UCSD-AML1 (cell line): Measurements from ENCODE around the gene GARIN3.

Experiments
- DNase-seq: peaks from one replicate; lab custom pipeline; 2025; ENCODE audit not compliant: unreplicated experiment; lab: John Stamatoyannopoulos, UW

The GARIN3 gene

GRCh38 chr5:157150995-157151394 is 15.1 kb downstream of the GARIN3 start:
- DNase-seq, result no peak

DNA sequence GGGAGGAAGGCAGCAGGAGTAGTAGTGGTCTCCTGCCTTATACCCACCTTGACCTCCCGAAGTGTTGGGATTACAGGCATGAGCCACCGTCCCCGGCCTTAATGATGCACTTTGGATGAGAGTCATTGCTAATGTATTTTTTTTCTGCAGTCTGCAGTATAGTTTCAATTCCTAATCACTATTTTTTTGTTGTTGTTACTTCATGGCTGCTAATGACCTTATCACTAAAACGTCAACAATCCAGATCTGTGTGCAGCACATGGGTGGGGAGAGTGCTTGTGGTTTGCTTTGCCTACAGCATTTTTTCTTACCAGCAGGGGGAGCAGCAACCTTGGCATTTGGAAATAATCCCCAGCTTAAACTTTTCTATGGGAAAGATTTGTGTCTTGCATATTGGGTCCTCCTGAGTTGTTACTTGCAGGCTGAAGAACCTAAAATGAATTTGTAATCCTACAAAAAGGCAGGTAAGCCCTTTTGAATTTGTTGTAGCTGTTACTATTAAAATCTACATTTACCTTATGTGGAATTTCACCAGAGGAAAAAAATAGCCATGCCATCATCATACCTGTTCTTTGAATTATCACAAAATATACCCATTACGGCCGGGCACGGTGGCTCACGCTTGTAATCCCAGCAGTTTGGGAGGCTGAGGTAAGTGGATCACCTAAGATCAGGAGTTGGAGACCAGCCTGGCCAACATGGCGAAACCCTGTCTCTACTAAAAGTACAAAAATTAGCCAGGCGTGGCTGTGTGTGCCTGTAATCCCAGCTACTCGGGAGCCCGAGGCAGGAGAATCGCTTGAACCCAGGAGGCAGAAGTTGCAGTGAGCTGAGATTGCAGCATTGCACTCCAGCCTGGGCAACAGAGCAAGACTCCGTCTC is 17.1 kb downstream of the GARIN3 start:
- DNase-seq, result peak; percentile 34

DNA sequence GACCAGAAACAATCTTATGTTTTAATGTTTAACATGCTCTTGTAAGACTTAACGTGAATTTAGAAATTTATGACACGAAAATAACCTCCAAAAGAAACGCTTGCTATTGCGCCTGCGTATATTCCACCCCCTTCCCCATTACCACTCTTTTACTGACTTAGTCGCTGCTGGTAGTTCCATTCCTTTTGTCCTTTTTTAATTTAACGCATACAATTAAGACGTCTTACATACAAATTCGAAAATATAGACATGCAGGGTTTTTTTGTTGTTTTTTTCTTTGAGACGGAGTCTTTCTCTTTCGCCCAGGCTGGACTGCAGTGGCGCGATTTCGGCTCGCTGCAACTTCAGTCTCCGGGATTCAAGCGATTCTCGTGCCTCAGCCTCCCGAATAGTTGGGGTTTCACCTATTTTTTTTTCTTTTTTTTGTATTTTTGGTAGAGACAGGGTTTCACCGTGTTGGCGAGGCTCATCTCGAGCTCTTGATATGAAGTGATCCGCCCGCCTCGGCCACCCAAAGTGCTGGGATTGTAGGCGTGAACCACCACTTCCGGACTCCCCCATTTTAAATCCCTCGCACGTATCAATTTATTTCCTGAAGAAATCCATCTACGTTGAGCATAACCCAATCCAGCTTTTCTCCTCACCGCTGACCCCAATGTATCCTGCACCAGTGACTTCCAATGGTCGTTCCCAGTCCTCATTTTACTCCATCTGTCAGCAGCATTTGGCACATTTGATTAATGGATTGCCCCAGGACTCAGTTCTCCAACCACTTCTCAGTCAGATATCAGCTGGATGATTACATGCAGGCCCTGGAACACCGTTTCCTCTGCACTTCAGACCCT is 22.7 kb downstream of the GARIN3 start:
- peak; percentile 33 for DNase-seq

- DNase-seq, result peak; percentile 91
Measured at GRCh38 chr5:157142317-157143126, 23.5 kb downstream of the GARIN3 start, which contains the start of gene MED7. Gene MED7 (minus strand): TSS chr5:157142865. CDS start chr5:157139431, 3,434 bp downstream.

DNA sequence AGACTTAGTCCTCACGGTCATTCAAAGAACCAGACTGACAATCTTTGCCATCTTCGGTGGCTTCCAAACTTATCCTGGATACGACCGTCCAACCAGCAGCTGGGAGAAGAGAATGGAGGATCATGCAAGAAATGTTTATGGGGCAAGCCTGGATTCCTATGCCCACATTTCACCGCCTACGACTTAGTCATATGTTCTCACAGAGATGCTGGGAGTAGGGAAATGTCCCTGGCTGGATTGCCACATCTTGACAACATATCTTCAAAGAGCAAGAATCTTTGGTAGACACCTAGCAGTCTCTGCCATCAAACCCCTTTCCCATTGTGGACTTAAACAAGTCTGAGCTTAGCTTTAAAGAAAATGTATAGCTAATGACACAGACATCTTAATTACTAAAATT is 28.4 kb downstream of the GARIN3 start:
- DNase-seq, result no peak

DNA sequence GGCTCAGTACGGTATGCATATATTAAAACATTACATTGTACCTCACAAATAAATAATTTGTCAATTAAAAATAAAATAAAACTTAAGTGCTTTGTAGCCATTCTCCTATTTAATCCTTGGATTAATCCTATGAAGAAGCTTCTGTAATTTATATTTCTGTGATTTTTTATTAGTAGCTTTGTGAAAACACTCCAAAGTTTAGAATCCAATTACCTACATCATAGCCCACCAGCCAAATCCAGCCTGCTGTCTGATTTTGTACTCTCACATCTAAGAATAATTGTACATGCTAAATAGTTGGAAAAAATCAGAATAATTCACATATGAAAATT is 33.8 kb downstream of the GARIN3 start:
- no peak for DNase-seq

- DNase-seq, result no peak
Measured at GRCh38 chr5:157130925-157131324, 35.1 kb downstream of the GARIN3 start.

GRCh38 chr5:157121709-157122108 is 44.4 kb downstream of the GARIN3 start:
- DNase-seq, result no peak

- no peak for DNase-seq
Measured at GRCh38 chr5:157120102-157120501, 46.0 kb downstream of the GARIN3 start.

DNA sequence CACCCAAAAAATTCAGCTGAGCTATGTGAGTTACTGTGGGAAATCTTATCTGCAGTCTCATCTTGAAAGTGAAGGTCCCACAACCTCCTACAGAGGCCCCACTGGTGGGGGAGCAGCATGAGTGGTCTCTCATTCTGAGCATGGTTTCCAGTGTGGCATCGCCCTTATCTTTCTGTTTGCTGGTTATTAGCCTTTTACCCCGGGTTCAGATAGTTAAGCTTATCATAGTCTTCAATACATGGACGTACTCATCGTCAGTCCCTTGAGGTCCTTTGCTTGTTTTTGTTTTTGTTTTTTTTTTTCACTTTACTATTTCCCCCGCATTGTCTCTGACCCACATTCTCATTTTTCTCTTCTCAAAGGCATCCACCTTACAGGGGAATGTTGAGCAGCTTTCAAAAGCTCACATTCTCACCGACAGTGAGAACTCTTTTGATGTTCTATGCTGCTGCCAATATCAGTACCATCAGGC is 49.5 kb downstream of the GARIN3 start:
- no peak for DNase-seq

DNA sequence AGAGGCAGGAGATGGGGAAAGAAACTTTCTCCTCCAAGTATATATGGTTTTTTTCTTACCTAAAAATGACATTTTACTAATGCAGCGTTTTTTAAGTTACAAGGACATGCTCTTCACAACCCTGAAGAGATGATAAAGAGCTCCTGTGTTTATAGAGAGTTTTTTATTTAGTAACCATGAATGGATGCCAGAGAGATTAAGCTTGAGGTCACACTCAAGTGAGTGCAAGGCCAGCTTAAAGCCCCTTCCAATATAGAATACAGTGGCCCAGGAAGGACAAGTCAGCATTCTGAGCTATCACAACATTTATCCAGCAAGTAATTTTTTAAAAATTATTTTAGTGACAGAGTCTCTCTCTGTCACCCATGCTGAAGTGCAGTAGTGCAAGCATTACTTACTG is 50.6 kb downstream of the GARIN3 start:
- no peak for DNase-seq

- no peak for DNase-seq
Measured at GRCh38 chr5:157115012-157115411, 51.1 kb downstream of the GARIN3 start.

DNA sequence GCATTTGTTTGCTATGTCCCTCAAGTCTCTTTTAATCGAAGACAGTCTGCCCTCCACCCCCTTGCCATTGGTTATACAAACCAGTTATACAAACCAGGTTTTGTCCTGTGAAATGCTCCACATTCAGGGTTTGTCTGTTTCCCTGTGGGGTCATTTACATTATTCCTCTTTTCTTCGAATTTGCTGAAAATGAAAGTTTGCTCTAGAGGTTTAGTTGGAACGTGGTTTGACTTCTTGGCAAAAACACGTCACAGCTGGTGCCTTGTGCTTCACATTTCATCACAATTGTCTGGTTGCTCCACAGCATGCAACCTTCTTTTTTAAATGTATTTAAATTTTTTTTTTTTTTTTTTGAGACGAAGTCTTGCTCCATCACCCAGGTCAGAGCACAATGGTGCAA is 53.1 kb downstream of the GARIN3 start:
- DNase-seq, result no peak
